Measurements from ENCODE around the gene KRT83.

DNA sequence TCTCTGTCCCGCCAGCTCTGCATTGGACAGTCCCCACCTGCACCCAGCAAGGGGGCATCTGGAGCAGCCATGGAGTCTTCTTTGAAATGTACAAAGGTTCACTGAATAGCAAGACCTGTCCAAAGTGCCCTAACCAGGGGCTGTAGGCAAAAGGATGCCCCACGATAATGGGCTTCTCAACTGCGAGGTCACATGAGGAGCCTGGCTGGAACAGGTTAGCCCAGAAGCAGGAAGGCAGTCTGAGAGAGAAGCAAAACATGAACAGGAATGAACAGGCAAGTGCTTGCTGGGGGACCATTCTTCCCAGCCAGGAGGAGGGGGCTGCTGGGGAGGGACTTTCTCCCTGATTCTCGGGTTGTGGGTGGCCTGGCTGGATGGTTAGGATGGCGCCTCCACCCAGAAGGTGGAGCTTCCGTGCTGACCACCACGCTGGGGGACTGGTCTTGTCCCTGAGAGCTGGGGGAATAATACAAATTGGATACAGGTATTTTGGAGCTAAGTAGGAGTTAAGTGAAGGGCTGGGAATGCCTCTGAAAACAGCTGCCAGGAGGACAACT is 39.0 kb upstream of the KRT83 start:
- TF ChIP-seq, protein P1, sequence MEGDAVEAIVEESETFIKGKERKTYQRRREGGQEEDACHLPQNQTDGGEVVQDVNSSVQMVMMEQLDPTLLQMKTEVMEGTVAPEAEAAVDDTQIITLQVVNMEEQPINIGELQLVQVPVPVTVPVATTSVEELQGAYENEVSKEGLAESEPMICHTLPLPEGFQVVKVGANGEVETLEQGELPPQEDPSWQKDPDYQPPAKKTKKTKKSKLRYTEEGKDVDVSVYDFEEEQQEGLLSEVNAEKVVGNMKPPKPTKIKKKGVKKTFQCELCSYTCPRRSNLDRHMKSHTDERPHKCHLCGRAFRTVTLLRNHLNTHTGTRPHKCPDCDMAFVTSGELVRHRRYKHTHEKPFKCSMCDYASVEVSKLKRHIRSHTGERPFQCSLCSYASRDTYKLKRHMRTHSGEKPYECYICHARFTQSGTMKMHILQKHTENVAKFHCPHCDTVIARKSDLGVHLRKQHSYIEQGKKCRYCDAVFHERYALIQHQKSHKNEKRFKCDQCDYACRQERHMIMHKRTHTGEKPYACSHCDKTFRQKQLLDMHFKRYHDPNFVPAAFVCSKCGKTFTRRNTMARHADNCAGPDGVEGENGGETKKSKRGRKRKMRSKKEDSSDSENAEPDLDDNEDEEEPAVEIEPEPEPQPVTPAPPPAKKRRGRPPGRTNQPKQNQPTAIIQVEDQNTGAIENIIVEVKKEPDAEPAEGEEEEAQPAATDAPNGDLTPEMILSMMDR (IDR thresholded peaks at IDR 0.05): no peak
- TF ChIP-seq POLR2A (IDR thresholded peaks at IDR 0.05): no peak

Data from testis (tissue), 2 donors.